Stimulated activated naive CD4-positive, alpha-beta T cell (primary cell): ENCODE results near the gene MAGED4.
"Not testable (repeated sequence)": the region's sequence is repeated elsewhere in the genome, so short reads cannot be mapped to it uniquely, and the experiment has no call there.

Experiments
- DNase-seq, 6 experiments: peaks; one replicate each; lab custom pipeline; 2025; lab: John Stamatoyannopoulos, UW

Gene MAGED4

GRCh38 chrX:52184440-52185077 lies at the start of gene MAGED4:
MAGED4 (plus strand) TSS chrX:52184888; CDS start chrX:52185923, 1,035 bp downstream.
- not testable (repeated sequence) for DNase-seq

GRCh38 chrX:52138830-52139544 lies 45.7 kb upstream of the MAGED4 start:
- no peak for DNase-seq

GRCh38 chrX:52139545-52139895 lies 45.2 kb upstream of the MAGED4 start:
- DNase-seq, result no peak

- DNase-seq, result no peak
Observed at GRCh38 chrX:52140020-52140419, 44.7 kb upstream of the MAGED4 start.

DNA sequence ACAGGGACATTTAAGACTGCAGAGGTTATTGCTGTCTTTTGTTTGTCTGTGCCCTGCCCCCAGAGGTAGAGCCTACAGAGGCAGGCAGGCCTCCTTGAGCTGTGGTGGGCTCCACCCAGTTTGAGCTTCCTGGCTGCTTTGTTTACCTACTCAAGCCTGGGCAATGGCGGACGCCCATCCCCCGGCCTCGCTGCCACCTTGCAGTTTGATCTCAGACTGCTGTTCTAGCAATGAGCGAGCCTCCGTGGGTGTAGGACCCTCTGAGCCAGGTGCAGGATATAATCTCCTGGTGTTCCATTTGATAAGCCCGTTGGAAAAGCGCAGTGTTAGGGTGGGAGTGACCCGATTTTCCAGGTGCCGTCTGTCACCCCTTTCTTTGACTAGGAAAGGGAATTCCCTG lies 34.0 kb upstream of the MAGED4 start:
- not testable (repeated sequence) for DNase-seq

DNA sequence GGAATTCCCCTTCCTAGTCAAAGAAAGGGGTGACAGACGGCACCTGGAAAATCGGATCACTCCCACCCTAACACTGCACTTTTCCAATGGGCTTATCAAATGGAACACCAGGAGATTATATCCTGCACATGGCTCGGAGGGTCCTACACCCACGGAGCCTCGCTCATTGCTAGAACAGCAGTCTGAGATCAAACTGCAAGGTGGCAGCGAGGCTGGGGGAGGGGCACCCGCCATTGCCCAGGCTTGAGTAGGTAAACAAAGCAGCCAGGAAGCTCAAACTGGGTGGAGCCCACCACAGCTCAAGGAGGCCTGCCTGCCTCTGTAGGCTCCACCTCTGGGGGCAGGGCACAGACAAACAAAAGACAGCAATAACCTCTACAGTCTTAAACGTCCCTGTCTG lies 24.5 kb upstream of the MAGED4 start:
- DNase-seq, result not testable (repeated sequence)

GRCh38 chrX:52166840-52167239 lies 17.8 kb upstream of the MAGED4 start:
- no peak for DNase-seq

DNA sequence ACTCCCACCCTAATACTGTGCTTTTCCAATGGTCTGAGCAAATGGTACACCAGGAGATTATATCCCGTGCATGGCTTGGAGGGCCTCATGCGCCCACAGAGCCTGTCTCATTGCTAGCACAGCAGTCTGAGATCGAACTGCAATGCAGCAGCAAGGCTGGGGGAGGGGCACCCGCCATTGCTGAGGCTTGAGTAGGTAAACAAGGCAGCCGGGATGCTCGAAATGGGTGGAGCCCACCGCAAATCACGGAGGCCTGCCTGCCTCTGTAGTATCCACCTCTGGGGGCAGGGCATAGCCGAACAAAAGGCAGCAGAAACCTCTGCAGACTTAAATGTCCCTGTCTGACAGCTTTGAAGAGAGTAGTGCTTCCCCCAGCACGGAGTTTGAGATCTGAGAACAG lies 13.6 kb upstream of the MAGED4 start:
- not testable (repeated sequence) for DNase-seq

- not testable (repeated sequence) for DNase-seq
Observed at GRCh38 chrX:52185078-52185453, 378 bp downstream of the MAGED4 start.

DNA sequence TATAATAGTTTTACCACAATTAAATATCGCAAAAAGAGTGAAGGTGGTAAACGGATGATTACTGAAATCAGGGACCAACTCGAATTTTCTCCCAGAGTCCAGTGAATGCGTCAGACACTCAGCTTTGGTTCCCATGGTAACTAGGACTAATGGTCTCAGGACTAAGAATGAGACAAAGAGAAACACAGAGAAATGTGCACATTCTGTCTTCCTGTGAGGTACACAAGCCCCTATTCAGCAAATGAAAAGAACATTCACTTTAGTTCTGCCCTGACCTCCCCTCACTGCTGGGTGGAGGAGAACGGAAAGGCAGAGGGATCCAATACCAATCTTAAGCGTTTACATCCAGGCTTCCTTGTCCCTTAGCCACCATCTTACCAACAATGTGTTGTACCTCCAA lies 26.7 kb downstream of the MAGED4 start:
- not testable (repeated sequence) for DNase-seq

- no peak for DNase-seq
Observed at GRCh38 chrX:52213276-52213675, 28.6 kb downstream of the MAGED4 start.

GRCh38 chrX:52216541-52216940 lies 31.9 kb downstream of the MAGED4 start:
- no peak for DNase-seq

- no peak for DNase-seq
Observed at GRCh38 chrX:52217494-52218160, 32.9 kb downstream of the MAGED4 start.

- no peak for DNase-seq
Observed at GRCh38 chrX:52220936-52221335, 36.2 kb downstream of the MAGED4 start.
